Endothelial cell of hepatic sinusoid (primary cell): ENCODE measurements around the gene FBXL14.

Experiments
- in situ Hi-C: cut with HindIII; loops from 2 replicates; pipeline ENCODE4 v1.10.0; 2017; ENCODE audit warnings: low sequenced_read_pairs

The FBXL14 gene

DNA sequence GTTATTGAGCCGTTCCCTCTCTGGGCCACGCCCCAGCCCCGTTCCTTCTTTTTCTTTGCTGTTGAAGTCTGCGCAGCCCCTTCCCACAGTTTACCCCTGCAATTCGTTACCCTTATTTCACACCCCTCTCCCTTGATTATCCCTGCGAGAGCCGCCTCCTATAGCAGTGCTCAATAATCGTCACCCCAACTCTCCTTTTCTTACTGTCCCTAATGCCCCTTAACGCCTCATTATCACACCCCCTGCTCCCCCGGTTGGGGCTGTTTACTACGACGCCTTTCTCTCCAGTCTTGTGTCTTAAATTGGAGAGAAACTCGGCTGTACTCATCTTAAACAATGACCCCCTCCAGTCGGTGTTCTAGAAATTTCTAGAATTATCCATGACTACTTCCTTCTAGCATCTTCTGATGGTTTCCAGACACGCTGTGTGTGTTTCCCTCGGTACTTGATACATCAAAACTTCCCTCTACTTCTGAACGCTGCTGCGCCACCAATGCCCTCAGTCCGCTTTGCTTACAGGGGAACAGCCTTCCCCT, 713 bp upstream of the FBXL14 start:
- in situ Hi-C loops: no loop called here

DNA sequence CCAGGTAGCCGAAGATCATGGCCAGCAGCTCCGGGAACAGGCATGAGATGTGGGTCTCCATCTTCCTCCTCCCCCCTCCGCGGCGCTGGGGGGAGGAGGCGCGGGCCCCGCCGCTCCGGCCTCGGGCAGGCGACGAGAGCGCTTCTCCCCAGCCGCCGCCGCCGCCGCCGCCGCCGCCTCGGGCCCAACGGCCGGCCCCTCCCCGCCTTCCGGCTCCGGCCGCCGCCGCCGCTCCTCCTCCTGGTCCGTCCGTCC, 448 bp downstream of the FBXL14 start:
- in situ Hi-C loops: no loop called here

- in situ Hi-C loops: no loop called here
These were observed 991 bp downstream of the FBXL14 start for GRCh38 chr12:1593174-1594005.

- in situ Hi-C loops: no loop called here
These were observed 1.8 kb downstream of the FBXL14 start for GRCh38 chr12:1592444-1593173.

DNA sequence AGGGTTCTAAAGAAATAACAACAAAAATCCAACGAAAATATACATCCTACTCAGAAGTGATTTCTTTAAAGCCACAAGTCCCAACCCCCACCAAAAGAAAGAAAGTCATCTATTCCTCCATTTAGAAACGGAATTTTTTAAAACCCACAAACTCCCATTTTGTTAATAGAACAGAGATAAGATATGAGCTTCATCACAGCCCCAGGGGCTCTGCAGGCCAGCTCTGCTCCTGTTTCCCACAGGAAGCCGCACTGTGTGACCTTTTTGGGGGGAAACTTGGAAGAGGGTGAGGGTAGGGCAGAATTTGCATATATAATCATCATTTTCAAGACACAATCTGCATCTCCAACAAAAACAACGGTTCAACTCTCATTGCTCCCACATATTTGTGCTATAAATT, 2.8 kb downstream of the FBXL14 start:
- in situ Hi-C loops: no loop called here

DNA sequence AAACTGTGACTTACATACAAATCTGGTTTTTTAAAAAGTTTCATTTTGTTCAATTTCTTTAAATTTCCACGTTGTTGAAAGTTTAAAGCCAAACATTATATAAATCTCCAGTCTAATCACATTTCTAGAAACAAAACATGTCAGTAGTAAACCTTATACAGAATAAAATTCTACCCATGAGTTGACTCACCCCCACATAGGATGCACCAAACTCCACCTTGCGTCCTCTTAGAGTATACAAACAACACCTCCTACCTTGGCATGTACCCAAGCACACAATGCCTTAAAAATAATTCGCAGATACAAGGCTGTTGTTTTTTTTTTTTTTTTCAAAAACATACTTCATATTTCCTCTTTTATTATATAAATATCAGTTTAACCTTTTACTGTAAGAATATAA, 3.3 kb downstream of the FBXL14 start:
- in situ Hi-C loops: no loop called here

GRCh38 chr12:1590221-1590979, 4.0 kb downstream of the FBXL14 start:
- in situ Hi-C loops: no loop called here

DNA sequence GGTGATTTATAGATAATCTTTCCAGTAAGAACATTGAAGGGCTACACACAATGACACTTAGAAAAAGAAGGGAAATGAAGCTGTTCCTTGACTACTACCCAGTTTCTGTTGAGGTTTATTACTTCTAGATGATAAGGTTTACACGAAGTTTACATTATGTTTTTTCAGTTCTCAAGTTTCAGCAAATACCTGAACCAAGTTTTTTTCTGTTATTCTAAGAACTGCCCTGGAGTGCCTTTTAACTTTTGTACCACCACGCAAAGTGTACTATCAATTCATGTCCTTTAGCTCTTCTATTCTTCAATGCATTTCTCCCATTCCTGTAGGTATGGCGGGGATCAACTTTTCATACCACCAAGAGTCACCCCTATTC, 5.8 kb downstream of the FBXL14 start:
- in situ Hi-C loops: no loop called here

DNA sequence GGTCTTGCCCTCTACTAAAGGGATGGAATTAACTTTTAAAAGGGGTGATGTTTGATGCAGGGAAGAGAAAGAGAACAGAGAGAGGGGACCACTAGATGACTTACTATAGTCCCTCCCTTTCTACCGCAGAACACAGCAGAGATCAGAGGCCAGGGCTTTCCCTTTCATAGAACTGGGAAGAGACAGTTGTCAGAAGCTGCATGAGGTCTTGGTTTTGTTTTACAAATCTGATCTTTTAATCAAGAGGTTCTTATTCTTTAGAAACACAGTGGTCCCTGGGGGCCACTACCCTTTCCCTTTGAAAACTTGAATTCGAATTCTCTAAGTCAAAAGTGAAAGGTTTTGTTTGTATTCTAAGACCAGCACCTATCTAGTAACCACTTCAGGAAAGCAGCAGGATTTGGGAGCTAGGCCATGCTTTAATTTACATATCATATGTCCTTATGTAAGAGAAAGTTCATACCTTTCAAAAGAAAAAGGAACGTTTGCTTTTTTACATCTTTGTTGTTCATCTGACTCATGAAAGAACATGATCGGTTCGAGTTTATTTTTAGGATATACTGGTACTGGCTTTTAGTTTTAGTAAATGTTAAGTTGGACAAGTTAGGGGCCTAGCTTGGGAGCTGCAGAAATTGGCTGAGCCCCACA, 6.3 kb downstream of the FBXL14 start:
- in situ Hi-C loops: no loop called here

DNA sequence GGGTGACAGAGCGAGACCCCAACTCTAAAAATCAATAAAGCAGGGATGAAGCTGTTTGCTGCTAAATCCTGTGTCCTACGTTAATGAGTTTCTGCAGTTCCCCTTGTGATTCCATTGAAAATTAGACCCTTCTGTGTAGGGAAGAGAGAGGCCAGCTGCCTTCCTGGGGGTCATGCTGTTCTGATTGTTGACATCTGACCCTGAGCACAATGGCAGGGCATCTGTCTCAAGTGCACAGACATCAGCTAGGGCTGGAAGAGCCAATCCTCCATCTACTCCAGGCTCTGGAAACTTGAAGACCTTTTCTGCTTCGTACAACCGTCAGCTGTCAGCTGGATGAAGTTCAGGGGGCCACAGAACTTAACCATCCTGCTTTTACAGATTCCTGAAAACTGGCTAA, 10.1 kb downstream of the FBXL14 start:
- in situ Hi-C loops: no loop called here

DNA sequence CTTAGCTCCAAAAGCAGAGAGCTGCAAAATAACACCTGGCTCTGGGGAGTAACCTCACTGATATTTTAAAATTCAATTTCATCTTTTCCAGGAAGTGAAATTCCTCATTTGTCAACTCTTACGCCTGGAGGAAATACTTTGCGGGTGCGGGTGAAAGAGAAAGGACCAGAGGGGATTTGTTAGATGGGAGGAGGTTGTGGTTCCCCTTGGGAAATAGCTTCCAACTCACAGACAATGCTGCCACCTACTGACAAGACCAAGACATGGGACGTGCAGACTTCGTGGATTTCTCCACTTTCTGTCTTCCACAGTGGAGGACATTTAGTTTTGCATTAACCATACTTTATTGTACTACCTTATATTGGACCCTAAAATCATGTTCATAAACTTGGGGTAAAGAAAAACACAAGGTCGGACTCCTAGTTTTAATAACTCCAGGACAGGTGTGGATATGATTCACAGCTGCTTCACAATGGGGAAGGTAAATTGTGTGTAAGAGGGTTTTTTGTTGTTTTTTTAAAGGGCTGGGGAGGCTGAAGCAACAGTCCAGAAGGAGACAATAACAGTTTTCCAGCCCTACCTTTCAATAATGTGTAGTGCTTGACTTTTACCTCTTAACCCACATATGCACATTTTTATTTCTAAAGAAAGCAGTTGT, 10.8 kb downstream of the FBXL14 start:
- in situ Hi-C loops: no loop called here

GRCh38 chr12:1582709-1583050, 11.7 kb downstream of the FBXL14 start:
- in situ Hi-C loops: no loop called here

DNA sequence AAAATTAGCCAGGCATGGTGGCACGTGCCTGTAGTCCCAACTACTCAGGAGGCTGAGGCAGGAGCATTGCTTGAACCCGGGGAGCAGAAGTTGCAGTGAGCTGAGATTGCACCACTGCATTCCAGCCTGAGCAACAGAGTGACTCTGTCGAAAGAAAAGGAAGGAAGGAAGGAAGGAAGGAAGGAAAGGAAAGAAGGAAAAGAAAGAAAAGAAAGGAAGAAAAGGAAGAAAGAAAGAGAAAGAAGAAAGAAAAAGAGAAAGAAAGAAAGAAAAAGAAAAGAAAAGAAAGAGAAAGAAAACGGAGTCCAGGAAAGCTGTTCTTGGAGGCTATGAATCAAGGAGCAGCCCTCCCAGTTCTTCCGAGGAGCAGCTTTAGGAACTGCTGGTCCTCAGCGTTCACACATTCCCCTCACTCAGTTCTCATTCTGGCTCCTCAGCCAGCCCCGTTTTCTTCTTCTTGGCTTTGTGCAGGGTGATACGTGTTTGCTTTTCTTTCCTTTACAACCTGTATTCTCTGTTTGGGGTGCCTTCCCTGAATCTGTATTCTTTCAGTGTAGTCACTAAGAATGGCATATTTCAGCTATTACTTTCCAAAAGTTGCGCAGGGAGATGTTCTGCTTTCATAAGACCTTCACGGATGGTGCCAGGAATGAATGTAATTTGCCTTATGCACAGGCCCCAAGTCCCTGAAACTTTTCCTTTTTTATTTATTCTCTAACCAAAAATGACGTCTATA, 12.2 kb downstream of the FBXL14 start:
- in situ Hi-C loops: no loop called here

DNA sequence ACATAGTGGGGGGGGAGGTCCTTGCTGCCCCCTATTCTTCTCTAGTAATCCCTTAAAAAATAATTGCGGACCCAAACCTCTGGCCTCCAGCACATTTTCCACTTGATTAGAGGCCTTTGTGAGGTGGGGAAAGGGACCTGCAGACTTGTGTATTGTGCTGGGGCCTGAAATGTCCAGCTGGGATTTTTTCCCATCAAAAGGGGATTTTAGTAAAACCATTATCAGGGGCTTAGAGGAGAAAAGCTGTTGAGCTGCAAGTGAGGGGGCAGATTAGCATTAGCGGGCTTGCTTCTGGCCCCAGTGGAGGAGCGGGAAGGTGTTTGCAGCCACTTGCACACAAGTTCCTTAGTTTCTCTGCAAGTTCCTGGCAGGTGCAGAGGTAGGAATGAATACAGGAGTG, 13.9 kb downstream of the FBXL14 start:
- in situ Hi-C loops: no loop called here

- in situ Hi-C loops: no loop called here
These were observed 14.5 kb downstream of the FBXL14 start for GRCh38 chr12:1579651-1580435.

DNA sequence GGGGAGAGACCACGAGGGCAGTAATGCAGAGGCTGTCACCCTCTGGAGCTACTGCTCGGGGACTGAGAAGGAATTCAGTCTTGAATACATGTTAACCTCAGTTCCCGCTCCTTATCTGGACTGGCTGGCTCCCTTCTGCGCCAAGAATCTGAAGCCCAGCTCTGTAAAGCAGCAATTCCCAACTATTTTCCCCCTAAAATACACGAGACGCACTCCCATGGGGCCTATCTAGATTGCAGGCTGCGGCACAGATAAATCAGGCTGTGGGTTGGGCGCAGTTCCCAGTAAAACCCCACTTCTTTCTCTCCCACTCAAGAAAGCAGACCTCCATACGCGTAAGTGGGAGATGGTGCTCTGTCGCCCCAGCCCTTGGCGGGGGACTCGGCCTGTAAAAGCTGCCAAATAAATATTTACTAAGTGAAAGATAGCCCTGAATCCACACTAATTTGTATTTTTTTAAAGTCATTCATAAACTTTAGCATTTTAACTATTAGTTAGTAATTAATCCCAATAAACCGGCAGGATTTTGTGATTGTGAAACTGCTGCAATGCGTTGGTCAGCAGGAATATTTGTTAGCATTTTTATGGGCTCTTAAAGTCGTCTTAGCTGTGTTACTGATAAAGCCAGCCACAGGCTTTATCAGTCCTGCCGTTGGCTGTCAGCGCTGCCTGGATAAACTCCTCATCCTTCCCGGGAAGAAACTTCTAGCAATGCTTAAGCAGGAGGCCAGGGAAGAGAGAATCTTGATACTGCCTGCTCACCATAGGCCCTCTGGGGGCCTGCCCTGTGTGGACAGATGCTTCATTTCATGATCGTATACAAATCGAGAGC, 17.8 kb downstream of the FBXL14 start:
- in situ Hi-C loops: no loop called here

GRCh38 chr12:1575408-1576401, 18.7 kb downstream of the FBXL14 start:
- in situ Hi-C loops: no loop called here
